ENCODE measurements around the gene DEPDC5. TPM values are rescaled to one million over a fixed set of nuclear protein-coding genes. Genes with fewer than 3 reads are reported as not detected.

DEPDC5 gene
- total and polyA plus RNA-seq, 2 of the 8 experiments (the other 6 are each of a cell fraction or from before 2014, with no cell fraction given), result 18.3 to 26.5 TPM

- H3K79me1 ChIP-seq (ENCODE audit: low read depth, low read length), result no peaks in the 10 kb centered on the region
- CTCF ChIA-PET (ENCODE audit: partially characterized antibody), result interaction anchor here (0.7 to 3.5 kb wide), 2 partner anchors 150 to 217 kb away, joined by 4 to 10 read pairs; no protein-coding TSS in a partner anchor
- no peak for TF ChIP-seq RXRA (IDR thresholded peaks at IDR 0.05; ENCODE audit: insufficient read depth, low read depth, low read length)
- no peak for TF ChIP-seq MAFK (IDR thresholded peaks at IDR 0.05; ENCODE audit: low read depth, low read length)
- TF ChIP-seq KDM4A (IDR thresholded peaks at IDR 0.05; ENCODE audit: low read depth, low read length, severe bottlenecking), result no peak
- TF ChIP-seq TCF12 (IDR thresholded peaks at IDR 0.05; ENCODE audit: low read depth, low read length), result no peak
- no peak for TF ChIP-seq ZNF274 (IDR thresholded peaks at IDR 0.05; ENCODE audit: borderline replicate concordance, extremely low read depth, low read length)
- TF ChIP-seq TBP (IDR thresholded peaks at IDR 0.05; ENCODE audit: low read depth, low read length), result no peak
These were observed 66.8 kb downstream of the DEPDC5 start for GRCh38 chr22:31820655-31821054.

More at GRCh38 chr22:31820655-31821054, 66.8 kb downstream of the DEPDC5 start:
- no peak overlapping the region for H2BK5ac ChIP-seq (ENCODE audit: low read depth, low read length)
- no peak overlapping the region for H3K56ac ChIP-seq (replicated peaks; ENCODE audit: insufficient read length, low read depth, low read length)
- H3K23ac ChIP-seq (ENCODE audit: insufficient read length), result no peak overlapping the region
- H4K5ac ChIP-seq (ENCODE audit: insufficient read length, low read depth, low read length), result no peak overlapping the region
- no peak overlapping the region for H3K18ac ChIP-seq (ENCODE audit: extremely low read depth, low read length)
- POLR2A ChIA-PET (ENCODE audit: partially characterized antibody), result no interaction called here
- FAIRE-seq (no peak), DNase-seq (ENCODE audit: low read depth in 1 of 2, low spot score in 2 of 2) (no peak)
- H3K4ac ChIP-seq (replicated peaks; ENCODE audit: insufficient read length, low read depth, low read length), result no peak overlapping the region
- H2AK5ac ChIP-seq (ENCODE audit: low read depth, low read length), result no peak overlapping the region
- H3K9ac ChIP-seq (replicated peaks in 1 of 4; ENCODE audit: extremely low read depth in 1 of 4, low read depth in 3 of 4, low read length in 3 of 4), result no peak overlapping the region
- no peaks in the 10 kb centered on the region for H3K4me1 ChIP-seq (replicated peaks in 1 of 4; ENCODE audit: control insufficient read depth in 3 of 4, insufficient read depth in 4 of 4, low read length in 3 of 4)
- no peak overlapping the region for H2BK15ac ChIP-seq (ENCODE audit: low read length)
- no peaks in the 10 kb centered on the region for H3K27me3 ChIP-seq (replicated peaks in 1 of 4; ENCODE audit: control insufficient read depth in 3 of 4, extremely low read depth in 1 of 4, insufficient read depth in 3 of 4, low read length in 3 of 4)
- no peak overlapping the region for H2AFZ ChIP-seq (ENCODE audit: low read length)
- no peak overlapping the region for H3K27ac ChIP-seq (ENCODE audit: low read depth, low read length)
- 90% methylated on average over 3 of the region's 3 CpGs; no CpG with 5 or more reads in 1 of the 2 experiments for WGBS, 2 experiments (ENCODE audit: extremely low coverage in 1 of 2, insufficient coverage in 1 of 2, insufficient read length in 1 of 2, insufficient replicate concordance in 2 of 2, low coverage in 1 of 2, low lambda C conversion rate in 2 of 2, missing lambda C conversion rate in 1 of 2)
- H3K14ac ChIP-seq (ENCODE audit: insufficient read length), result no peak overlapping the region
- H3K36me3 ChIP-seq (ENCODE audit: control insufficient read depth in 2 of 4, insufficient read depth in 4 of 4, low read length in 3 of 4), result peaks cover 0 to 26% (median 25%) of the 10 kb centered on the region in 4 experiments
- no peak overlapping the region for H4K8ac ChIP-seq (ENCODE audit: extremely low read depth, insufficient read depth, low read length)
- no peaks in the 10 kb centered on the region for H3K9me3 ChIP-seq (ENCODE audit: insufficient read depth in 2 of 2, low read depth in 1 of 2, low read length in 1 of 2)
- H3K4me2 ChIP-seq (ENCODE audit: insufficient read depth in 1 of 2, low read depth in 2 of 2, low read length in 2 of 2), result no peak overlapping the region
- no peaks in the 10 kb centered on the region for H3K23me2 ChIP-seq (ENCODE audit: low read depth, low read length)
- H2BK20ac ChIP-seq (ENCODE audit: low read length), result no peak overlapping the region
- no peaks in the 10 kb centered on the region for H4K20me1 ChIP-seq (replicated peaks in 1 of 2; ENCODE audit: control insufficient read depth in 1 of 2, insufficient read depth in 2 of 2, low read length in 2 of 2)
- no peak overlapping the region for H2BK120ac ChIP-seq (replicated peaks; ENCODE audit: low read depth, low read length)
- no peak overlapping the region for H3K4me3 ChIP-seq (ENCODE audit: extremely low read depth in 1 of 4, insufficient read depth in 2 of 4, low read depth in 3 of 4, low read length in 4 of 4)
- no peaks in the 10 kb centered on the region for H3K79me2 ChIP-seq (ENCODE audit: control insufficient read depth in 1 of 2, insufficient read depth in 2 of 2, low read length in 2 of 2)
- H2BK12ac ChIP-seq (ENCODE audit: low read depth, low read length), result no peak overlapping the region
- H4K91ac ChIP-seq (replicated peaks; ENCODE audit: insufficient read length, low read length), result no peak overlapping the region
